ENCODE results near the gene SNRPD2.
A peak's percentile ranks its signal among the peaks of the same experiment; 100 is the strongest.

The SNRPD2 gene

DNA sequence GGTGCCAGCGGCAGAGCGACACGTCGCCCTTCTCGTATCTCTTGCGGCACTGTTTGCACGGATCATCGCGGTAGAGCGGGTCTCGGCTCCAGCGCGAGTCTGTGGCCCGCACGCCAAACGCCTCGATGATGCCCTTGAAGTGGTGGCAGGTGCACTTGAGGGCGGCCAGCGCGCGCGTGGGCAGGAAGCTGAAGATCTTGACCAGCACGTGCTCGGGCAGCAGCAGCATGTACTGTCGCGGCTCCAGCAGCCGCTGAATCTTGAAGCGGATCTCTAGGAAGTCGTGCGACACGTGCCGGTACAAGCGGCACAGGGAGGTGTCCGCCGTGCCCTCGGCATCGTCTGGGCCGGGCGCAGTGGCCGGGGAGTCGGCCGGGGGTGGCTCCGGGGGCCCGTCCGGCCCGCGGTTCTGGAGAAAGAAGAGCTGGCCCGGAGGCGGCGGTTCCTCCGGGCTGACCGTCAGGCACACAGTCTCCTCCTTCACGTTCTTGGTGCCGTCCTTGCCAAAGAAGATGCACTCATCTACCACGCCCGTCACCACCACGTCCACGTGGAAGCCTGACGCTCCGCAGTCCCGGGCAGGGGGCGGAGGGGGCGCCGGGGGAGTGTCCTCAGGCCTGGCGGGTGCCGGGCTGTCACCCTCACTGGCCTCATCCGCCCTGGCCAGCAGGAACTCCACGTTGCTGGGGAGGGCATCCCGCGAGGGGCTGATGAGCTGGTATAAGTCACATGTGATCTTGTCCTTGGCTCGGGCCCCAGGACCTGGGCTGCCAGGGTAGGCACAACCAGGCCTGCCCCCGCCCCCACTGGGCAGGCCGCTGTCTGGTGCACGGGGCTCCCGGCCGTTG, 20.3 kb upstream of the SNRPD2 start:
- DNase-seq (ENCODE audit: extremely low read depth, low read depth), result no peak
- TF ChIP-seq, protein P1, sequence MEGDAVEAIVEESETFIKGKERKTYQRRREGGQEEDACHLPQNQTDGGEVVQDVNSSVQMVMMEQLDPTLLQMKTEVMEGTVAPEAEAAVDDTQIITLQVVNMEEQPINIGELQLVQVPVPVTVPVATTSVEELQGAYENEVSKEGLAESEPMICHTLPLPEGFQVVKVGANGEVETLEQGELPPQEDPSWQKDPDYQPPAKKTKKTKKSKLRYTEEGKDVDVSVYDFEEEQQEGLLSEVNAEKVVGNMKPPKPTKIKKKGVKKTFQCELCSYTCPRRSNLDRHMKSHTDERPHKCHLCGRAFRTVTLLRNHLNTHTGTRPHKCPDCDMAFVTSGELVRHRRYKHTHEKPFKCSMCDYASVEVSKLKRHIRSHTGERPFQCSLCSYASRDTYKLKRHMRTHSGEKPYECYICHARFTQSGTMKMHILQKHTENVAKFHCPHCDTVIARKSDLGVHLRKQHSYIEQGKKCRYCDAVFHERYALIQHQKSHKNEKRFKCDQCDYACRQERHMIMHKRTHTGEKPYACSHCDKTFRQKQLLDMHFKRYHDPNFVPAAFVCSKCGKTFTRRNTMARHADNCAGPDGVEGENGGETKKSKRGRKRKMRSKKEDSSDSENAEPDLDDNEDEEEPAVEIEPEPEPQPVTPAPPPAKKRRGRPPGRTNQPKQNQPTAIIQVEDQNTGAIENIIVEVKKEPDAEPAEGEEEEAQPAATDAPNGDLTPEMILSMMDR (IDR thresholded peaks at IDR 0.05; ENCODE audit: low read depth, low read length, missing control alignments), result no peak
- H3K4me3 ChIP-seq (replicated peaks; ENCODE audit: low read depth, low read length), result no peak overlapping the region

DNA sequence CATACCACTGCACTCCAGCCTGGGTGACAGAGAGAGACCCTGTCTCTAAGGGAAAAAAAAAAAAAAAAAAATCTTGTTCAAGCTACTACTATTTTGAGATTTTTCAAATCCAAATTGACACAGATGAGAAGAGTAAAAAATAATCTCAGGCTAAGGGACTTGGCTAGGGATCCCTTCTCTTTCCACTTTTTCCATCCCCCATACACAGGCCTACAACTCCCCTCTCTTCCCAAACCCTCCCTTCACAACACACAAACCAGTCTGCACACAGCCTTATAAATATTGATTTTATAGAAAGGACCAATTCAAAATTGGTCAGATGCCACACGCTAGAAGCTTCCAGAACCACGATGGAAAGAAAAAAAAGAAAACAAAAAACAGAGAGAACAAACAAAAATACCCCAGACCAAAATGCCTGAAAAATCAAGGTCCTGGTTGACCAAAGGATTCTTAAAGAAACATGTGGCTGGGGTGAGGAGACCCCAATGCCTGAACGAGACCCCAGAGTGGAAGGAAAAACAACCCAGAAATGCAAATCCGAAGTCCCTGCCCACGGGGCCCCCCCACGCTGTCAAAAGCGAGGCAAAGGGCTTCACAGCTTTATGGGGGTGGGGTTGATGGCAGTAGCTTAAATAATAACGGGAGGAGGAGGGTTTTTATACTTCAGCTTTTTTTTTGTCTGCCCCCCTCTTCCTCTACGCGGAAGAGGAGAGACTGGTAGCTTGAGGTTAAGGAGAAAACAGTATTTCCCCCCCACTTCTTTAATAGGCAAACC, 18.8 kb upstream of the SNRPD2 start:
- TF ChIP-seq, protein P1 (IDR thresholded peaks at IDR 0.05; ENCODE audit: low read depth, low read length, missing control alignments), result no peak
- no peak for DNase-seq (ENCODE audit: extremely low read depth, low read depth)
- no peak overlapping the region for H3K4me3 ChIP-seq (replicated peaks; ENCODE audit: low read depth, low read length)

DNA sequence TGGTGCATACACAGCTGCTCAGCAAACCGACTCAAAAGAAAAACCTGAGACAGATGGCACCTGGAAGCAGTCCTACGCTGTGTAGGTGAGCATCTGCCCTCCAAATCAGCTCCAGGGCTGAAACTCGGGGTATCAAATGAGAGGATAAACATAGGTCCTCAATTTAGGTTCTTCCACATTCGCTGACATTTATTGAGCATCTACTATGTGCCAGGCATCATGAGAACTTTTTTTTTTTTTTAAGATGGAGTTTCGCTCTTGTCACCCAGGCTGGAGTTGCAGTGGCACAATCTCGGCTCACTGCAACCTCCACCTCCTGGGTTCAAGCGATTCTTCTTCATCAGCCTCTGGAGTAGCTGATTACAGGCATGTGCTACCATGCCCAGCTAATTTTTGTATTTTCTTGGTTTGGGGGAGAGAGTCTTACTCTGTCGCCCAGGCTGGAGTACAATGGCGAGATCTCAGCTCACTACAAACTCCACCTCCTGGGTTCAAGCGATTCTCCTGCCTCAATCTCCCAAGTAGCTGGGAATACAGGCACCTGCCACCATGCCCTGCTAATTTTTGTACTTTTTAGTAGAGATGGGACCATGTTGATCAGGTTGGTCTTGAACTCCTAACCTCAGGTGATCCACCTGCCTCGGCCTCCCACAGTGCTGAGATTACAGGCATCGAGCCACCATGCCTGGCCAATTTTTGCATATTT, 14.1 kb upstream of the SNRPD2 start:
- DNase-seq (ENCODE audit: extremely low read depth, low read depth), result no peak
- TF ChIP-seq, protein P1 (IDR thresholded peaks at IDR 0.05; ENCODE audit: low read depth, low read length, missing control alignments), result no peak
- H3K4me3 ChIP-seq (replicated peaks; ENCODE audit: low read depth, low read length), result no peak overlapping the region

DNA sequence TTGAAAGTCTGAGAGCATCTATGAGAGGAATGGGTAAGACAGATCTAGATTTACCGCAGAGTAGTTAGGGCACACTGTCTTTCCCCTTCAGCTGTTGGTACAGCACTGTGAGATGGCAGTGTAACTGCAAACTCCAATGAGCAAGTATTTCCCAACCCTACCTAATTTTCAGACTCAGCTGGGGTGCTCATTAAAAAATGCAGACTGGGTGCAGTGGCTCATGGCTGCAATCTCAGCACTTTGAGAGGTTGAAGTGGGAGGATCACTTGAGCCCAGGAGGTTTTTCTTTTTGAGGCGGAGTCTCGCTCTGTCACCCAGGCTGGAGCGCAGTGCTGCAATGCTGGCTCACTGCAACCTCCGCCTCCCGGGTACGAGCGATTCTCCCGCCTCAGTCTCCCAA, 13.4 kb upstream of the SNRPD2 start:
- no peak overlapping the region for H3K4me3 ChIP-seq (replicated peaks; ENCODE audit: low read depth, low read length)
- TF ChIP-seq, protein P1 (IDR thresholded peaks at IDR 0.05; ENCODE audit: low read depth, low read length, missing control alignments), result no peak
- no peak for DNase-seq (ENCODE audit: extremely low read depth, low read depth)

DNA sequence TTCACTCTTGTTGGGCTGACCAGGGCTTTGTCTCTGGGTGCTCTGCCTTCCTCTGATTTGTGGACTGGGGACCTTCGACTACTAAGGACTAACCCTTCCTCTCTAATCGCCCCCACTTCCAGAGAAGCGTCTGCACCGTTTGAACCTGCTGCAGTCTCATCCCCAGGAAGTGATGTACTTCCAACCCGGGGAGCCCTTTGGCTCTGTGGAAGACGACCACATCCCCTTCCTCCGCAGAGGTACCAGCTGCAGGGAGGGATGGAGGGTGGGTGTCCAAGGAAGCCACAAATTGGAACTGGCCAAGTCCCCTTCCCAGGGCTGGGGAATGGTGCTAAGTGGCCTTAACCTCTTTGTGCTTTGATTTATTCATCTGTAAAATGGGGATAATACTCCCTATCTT, 9.9 kb upstream of the SNRPD2 start:
- TF ChIP-seq, protein P1 (IDR thresholded peaks at IDR 0.05; ENCODE audit: low read depth, low read length, missing control alignments), result no peak
- H3K4me3 ChIP-seq (replicated peaks; ENCODE audit: low read depth, low read length), result no peak overlapping the region
- no peak for DNase-seq (ENCODE audit: extremely low read depth, low read depth)

DNA sequence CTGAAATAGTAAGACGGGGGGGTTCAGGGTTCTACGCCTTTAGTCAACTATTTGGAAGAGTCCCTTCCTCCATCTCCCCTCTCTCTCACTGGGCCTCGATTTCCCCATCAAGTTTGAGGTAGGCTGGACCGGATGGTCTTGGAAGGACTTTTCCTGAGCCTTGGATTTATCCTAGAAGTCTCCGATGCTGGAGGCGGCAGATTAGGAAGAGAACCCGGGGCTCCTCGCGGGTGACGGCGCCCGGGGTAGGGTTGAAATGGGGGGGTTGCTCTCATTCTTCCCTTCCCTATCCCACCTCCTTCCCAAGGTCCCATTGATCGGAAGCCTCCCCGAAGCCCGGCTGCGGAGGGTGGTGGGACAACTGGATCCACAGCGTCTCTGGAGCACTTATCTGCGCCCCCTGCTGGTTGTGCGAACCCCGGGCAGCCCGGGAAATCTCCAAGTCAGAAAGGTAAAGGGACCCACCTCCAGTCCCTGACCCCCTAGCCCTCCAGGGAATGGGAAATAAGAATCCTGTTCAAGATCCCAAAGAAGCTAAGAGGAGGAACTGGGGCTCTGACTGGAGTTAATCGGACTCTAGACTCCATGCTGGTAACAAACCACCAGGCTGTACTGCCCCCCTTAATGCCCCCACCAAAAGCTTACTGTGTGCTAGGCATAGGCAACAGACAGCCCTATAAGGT, 1.5 kb upstream of the SNRPD2 start:
- TF ChIP-seq, protein P1 (IDR thresholded peaks at IDR 0.05; ENCODE audit: low read depth, low read length, missing control alignments), result peak; percentile 98
- no peak for DNase-seq (ENCODE audit: extremely low read depth, low read depth)
- peak overlapping the region; percentile 98 for H3K4me3 ChIP-seq (replicated peaks; ENCODE audit: low read depth, low read length)

All from HFF-Myc (cell line).